ENCODE data around the gene DOK1.
A peak's percentile ranks its signal among the peaks of the same experiment; 100 is the strongest.

The DOK1 gene

DNA sequence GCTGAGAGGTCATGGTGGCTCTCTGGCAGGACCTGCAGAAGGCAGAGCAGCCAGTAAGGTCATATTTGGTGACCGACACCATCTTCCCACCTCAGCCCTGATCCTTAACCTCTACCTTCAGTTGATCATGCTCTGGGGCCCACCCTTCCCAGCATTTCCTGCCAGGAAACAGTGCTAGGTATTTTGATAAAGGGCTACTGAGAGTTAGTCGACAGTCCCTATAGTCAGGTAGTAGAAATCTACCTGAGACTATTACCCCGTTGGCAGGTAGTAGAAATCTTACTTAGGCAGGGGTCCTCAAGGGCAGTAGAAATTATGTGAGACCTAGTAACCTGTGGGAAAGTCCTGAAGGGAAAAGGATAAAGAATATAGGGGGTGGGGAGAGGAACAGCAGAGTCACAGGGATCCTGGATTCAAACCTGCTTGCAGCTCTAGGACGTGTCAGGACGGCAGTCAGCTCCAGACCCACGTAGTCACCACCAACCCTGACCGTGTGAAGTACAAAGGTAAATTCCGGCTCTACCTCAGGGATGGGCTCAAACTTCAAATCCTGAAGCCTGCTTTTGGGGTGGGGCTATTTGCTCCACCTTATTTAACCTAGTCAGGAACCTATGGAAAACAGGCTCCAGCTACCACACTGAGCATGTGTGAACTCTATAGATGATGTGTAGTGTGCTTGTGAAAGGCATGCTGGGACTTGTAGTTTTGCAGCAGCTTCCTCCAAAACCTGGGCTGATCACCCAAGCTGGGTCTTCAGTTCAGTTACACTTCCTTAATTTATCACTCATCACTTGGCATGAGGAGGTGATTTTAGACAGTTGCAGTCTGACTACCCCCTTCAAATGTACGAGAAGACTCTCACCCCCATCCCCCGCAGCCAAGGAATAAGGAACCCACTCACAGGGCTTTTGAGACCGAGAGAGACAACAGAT is 28.5 kb upstream of the DOK1 start, which contains the start of gene DQX1:
Gene DQX1 (minus strand): TSS at position 515 of the 932 bp plus-strand sequence. CDS start 502 bp downstream, at position 13.
- DNase-seq (ENCODE audit: low read depth, low spot score): no peak

DNA sequence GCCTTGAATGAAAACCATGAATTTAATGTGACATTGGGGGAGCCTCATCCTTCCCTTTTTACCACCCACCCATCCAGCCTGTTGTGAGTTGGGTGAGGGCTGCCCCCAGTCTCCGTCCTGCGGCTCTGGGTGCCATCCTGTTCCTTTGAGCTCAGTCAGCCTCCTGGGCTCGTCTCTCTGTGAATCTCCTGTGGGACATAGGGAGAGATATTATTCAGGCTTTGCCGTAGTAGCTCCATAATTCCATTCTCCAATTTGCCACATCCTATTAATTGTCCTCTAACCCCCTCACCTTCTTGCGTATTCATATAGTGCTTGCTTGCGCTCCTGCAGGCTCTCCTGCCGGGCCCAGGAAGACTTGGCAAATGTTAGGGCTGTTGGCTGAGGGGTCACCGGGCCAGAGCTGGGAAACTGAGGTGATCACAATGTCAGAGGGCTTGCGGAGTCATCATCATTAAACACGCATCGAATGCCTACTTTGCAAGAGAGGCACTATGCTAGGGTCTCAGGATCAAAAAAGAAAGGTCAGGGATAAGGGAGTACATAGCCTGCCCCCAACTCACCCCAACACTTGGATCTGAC is 27.8 kb upstream of the DOK1 start:
- no peak for DNase-seq (ENCODE audit: low read depth, low spot score)

DNA sequence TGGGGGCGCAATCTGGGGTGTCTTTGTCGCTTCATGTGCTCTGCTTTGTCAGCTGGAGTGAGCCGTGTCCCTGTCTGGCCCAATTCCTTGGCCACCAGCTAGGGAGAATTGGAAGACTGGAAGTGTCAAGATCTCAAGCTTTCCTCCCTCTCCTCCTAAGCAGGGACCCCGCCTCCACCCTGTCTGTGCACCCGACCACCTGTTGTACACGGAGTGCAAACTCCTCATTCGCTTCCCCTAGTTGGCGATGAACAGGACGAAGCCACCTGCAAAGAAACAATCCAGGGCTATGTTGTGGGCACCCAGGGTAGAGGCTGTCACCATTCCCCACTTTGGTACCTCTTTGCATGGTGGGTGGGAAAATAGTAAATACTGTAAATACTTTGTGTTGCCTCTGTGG is 26.8 kb upstream of the DOK1 start:
- DNase-seq (ENCODE audit: low read depth, low spot score): no peak

DNA sequence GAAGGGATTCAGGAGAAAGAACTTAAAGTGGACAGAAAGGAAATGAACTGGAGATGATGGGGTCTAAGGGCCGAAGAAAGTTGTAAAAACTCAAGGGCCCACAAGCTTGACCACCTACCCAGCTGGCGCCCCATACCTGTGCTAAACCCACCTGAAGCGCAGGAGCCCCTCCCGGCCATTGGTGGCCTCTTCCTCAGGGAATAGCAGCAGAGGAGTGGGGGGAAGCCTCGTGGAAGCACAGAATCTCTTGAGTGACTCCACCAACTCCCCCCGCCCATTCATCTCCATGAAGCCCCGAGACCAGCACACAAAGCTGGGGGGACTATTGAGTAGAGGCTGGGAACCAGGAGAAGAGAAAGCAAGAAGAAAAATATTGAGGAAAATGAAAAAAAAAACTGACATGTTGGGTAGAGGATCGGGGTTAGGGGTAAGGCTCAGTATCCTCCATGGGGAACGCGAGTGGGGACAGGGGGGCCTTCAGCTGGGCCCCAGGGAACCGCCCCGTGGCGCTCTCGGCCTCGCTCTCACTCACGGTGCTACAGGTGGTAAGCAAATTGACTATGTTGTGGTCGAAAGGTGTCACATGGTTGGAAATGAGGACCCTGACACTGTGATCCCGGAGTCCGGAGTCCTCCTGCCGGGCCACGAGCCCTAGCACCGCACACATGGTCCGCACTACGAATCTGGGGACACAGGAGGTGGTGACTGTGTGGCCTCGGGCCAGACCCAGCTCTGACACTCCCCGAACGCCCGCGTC is 25.7 kb upstream of the DOK1 start:
- DNase-seq (ENCODE audit: low read depth, low spot score): no peak

DNA sequence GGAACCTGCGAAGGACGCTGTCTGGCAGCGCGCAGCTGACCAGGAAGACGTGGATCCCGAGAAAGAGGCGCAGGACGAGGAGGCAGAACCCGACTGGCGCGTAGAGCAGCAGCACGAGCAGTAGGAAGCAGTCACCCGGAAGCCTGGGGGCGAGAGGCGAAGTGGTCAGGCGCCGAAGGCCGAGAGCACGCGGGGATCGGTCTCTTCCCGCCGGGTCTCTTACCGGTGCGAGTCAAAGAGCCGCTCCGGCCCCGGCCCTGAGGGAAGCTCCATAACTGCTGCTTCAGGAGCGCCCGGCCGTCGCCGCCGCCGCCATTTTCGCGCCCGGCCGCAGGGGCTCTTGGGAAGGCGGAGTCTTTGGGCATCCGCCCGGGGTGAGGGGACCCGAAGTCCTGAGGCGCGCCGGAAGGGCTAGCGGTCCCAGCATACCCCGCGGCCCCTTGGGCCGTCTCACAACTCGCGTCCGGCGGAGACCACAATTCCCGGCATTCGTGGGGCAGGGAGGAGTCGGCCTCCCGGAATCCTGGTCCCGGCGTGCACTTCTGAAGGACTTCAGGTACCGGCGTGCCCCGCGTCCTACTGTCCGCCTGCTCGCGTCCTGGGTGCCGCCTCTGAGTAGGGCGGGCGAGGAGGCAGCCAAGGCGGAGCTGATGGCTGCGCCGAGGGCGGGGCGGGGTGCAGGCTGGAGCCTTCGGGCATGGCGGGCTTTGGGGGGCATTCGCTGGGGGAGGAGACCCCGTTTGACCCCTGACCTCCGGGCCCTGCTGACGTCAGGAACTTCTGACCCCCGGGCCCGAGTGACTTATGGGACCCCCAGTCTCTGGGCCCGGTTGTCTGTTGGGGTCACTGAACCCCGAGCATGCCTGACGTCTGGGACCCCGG is 24.9 kb upstream of the DOK1 start, which contains the start of the genes AUP1 and HTRA2:
Gene AUP1 (minus strand): TSS at position 350 of the 882 bp plus-strand sequence. CDS start 77 bp downstream, at position 273.
Gene HTRA2 (plus strand): TSS at position 577 of the 882 bp plus-strand sequence. CDS start 74 bp downstream, at position 651.
- DNase-seq (ENCODE audit: low read depth, low spot score): peak; percentile 100

DNA sequence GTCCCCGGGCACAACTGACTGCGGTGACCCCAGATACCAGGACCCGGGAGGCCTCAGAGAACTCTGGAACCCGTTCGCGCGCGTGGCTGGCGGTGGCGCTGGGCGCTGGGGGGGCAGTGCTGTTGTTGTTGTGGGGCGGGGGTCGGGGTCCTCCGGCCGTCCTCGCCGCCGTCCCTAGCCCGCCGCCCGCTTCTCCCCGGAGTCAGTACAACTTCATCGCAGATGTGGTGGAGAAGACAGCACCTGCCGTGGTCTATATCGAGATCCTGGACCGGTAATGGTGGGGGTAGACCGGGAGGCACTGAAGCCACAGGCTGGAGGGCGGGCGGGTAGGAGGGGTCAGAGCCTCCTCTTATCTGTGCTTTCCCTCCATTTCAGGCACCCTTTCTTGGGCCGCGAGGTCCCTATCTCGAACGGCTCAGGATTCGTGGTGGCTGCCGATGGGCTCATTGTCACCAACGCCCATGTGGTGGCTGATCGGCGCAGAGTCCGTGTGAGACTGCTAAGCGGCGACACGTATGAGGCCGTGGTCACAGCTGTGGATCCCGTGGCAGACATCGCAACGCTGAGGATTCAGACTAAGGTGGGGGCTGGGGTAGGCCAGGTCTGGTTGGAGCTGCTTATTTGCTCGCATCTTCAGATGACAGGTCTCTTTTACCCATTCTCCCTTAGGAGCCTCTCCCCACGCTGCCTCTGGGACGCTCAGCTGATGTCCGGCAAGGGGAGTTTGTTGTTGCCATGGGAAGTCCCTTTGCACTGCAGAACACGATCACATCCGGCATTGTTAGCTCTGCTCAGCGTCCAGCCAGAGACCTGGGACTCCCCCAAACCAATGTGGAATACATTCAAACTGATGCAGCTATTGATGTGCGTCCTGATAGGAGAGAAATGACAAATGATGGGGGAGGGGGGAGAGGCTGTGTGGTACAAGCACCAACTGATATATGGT is 24.0 kb upstream of the DOK1 start:
- peak; percentile 66 for DNase-seq (ENCODE audit: low read depth, low spot score)

DNA sequence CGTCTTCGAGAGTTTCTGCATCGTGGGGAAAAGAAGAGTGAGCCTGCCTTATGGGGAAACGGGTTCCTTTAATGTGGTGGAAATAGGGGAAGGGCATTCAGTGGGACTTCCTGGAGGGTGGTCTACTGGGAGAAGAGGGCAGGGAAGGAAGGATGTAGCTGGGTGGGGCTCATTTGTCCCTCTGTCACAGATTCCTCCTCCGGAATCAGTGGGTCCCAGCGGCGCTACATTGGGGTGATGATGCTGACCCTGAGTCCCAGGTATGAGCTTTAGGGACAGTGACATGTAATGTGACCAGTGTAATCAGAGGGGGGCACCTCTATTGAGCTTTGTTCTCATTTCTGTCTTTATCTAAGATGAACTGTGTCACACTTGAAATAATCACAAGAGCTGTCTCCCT is 22.9 kb upstream of the DOK1 start:
- DNase-seq (ENCODE audit: low read depth, low spot score): no peak

DNA sequence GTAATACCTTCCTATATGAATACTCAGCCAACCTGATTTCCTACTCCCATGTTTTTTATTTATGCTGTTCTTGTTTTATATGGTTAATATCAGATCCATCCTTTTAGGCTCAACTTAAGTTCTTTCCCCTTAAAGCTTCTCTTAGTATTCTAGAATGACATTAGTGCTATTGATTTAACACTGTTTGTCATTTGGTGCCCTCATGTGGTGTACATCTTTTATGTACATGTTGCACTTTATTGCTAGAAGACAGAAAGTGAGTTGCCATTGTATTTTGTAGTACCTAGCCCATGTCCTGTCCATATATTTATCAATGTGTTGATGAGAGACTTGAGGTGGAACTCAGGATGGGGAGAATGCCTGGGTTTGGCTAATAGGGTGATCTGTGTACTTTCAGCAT is 22.3 kb upstream of the DOK1 start:
- no peak for DNase-seq (ENCODE audit: low read depth, low spot score)

DNA sequence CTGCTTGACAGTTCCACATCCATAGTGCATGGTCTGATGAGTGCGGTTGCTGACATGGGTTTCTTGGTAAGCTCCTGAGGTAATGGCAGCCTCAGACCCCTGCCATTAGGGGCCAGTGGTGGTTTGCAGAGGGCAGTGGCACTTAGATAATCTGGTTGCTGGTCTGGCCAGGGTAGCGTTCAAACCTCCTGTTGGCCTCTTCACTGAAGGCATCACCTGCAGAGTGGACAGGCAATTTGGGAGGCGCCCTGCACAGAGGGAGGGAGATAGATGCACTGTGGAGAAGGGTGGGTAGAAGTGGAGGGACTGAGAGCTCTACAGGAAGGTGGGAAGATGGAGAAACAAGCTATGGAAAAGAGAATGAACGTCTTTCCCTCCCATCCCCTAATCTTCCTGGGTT is 21.1 kb upstream of the DOK1 start:
- no peak for DNase-seq (ENCODE audit: low read depth, low spot score)

DNA sequence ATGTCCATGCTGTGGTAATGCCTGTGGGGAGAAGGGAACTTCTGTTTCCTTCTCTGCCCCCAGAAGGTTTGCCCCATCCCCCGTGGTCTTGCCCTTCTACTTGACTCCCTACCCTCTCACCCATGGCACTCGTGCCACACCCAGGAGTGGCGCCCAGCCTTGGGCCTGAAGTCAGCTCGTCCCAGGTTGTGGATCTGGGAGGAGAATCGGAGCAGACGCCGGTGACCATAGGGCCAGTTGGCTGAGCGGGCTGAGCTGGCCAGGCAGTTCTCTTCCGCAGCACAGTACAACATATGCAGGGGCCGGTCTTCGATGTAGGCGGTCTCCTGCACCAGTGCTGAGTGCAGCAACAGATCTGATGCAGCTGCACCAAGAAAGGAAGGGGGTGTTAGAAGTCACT is 20.1 kb upstream of the DOK1 start:
- no peak for DNase-seq (ENCODE audit: low read depth, low spot score)

DNA sequence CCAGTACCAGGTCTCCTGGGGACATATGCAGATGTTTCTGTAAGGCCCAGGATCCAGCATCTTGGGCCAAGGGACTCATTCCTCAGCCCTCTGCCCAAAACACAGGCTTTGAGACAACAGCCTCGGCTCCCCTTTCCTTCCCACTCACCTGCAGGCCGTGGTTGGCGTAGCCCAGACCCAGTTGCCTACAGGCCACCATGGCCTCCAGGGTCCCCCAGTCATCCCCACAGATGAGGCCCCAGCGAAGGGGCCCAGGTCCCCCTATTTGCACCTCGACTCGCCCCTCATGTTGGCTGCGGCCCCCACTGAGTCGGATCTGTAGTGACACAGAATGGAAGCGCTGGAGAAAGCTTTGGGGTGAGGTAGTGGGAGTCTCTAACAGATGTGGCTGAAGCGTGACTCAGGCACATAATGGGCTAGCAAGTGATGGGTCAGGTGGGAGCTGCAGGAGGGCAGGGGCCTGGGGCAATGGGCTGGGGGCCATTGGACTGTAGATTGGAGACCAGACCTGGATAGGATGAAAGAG is 19.0 kb upstream of the DOK1 start:
- no peak for DNase-seq (ENCODE audit: low read depth, low spot score)

DNA sequence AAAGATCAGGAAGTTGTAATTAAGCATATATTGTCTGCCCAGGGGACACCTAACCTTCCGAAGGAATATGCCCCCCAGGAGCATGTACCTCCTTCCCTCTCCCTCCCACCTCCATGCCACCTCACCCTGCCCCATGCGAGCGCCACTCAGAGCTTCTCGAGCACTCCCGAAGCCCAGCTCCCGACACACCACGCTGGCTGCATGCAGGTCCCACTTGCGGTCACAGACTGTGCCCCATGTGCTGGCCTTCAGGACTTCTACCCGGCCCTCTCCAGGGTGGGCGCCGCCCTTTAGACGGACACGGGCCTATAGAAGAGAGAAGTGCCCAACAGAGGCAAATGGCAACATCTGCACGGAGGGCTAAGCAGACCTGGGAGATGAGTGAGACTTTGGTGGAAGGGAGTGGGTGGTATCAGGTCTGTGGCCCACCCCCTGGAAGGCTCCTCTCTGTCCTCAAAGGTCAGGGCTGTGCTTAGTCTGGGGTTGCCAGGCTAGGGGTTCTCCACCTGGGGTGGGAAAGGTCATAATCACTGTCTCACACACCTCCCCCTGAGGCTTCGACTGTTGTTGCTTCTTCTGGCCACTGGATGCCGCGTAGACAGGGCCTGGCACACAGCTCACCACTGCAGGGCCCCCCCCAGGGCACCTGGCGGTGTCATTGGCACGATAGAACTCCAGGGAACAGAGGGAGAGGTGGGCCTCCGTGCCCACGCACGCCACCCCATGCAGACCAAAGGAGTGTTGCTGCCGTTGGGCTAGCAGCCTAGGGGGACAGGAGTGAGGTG is 18.2 kb upstream of the DOK1 start:
- DNase-seq (ENCODE audit: low read depth, low spot score): no peak

DNA sequence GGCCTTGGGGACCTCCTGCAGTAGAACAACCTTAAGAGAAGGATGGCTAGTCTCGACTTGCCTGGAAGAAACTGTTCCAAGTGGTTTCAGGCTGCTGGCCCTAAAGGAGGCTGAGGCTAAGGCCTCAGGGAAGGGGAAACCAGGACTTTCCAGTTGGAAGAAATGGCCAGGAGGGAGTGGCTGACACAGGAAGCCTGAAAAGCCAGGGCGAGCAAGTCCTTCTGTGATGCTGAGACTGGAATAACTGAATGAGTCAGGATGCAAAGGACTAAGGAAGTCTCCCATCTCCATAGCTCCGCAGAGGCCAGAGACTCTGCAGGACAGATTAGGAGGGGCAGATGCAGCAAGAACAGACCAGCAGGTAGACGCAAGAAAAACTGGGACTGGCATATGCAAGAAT is 17.4 kb upstream of the DOK1 start:
- no peak for DNase-seq (ENCODE audit: low read depth, low spot score)

DNA sequence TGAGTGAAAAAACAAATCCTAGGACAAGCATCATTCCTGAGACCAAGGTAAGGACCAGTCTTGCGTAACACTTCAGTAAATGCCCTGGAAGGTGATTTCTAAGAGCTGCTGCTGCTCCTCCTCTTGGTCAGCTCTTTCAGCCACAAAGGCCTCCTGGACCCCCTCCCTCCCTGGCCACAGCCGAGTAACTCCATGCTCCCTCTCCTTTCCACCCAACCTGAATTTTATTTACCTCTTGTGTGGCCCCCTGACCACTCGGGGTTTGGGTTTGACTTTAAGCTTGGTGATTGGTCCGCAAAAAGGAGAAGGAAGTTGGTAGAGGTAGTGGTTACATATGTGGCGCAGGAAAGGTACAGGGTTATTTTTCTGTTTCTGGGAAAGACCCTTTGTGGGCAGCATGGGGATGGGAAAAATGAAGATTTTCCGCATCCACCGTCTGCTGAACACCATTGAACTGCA is 15.6 kb upstream of the DOK1 start:
- DNase-seq (ENCODE audit: low read depth, low spot score): no peak

DNA sequence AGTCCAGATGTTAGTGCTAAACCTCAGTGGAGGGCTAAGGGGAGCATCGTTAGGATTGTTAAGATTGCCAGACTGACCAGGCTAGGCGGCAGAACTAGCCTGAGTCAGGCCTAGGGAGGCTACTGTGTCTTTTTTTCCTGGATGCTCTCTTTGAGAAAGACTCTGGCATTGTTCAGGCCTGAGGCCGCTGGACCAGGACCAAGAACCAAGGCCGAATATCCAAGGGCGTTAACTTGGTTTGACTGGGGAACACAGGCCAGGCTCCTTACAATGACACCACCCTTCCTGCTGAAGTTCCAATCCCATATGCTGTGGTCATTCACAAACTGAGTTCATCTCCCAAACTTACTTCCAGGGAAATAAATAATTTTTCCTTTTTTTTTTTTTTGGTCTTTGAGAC is 14.2 kb upstream of the DOK1 start:
- DNase-seq (ENCODE audit: low read depth, low spot score): no peak

DNA sequence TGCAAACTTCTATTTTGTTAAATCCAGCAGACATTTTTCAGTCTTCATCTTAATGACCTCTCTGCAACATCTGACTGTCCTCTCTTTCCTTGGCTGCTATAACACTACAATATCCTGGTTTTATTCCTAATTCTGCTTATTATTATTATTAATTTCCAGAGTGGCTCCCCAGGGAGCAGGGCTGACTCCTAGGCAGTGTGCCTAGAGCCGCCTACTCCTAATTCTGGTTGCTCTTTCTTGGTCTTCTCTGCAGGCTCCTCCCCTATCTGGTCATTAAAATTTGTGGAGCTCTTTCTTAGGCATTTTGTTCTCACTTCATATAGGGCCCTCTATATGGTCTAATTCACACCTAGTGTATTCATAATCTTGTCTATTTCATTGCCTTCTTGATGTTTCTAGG is 11.5 kb upstream of the DOK1 start:
- no peak for DNase-seq (ENCODE audit: low read depth, low spot score)

DNA sequence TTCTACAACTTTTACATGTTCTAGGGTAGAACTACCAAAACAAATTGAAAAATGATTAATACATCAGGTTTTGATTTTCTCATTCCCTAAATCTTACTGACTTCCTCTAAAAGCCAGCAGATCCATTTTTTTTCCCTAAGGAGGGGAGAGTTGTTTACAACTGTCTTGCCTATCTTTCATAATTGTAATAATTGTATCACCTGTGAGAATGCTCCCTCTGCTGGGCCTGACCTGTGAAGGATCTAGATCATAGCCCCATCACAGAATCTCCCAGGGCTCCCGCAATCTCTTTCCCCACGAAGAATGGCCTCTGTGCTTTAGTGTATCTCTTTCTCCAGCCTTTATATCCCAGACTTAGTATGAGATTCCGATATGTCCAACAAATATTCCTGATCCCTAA is 9.9 kb upstream of the DOK1 start:
- DNase-seq (ENCODE audit: low read depth, low spot score): no peak

DNA sequence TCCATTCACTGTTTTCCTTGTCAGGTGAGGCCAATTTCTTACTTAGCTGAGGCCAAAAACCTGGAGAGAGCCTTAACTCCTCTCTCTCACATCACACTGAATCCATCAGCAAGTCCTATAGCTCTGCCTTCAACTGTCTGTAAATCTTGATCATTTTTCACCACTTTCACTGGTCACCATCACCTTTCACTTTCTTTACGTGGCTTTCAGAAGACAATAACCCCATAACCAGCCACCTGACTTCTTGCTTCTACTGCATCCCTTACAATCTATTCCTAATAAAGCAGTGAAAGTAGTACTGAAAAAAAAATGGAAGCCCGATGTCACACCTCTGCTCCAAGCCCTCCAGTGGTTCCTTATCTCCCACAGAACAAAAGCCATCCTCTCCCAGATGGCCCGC is 8.5 kb upstream of the DOK1 start:
- DNase-seq (ENCODE audit: low read depth, low spot score): no peak
